22Rv1 (cell line): ENCODE measurements around the gene RTL10.

ENCODE experiments used
- H3K27ac ChIP-seq: fragments of 450-650 bp; 2 replicates; pipeline ENCODE4 v1.5.1; 2017
- CTCF ChIP-seq: fragments of 450-650 bp; IDR thresholded peaks from 2 replicates; pipeline ENCODE4 v1.5.1; 2017; ENCODE audit warnings: mild to moderate bottlenecking
- ZFX ChIP-seq: fragments of 450-650 bp; IDR thresholded peaks from 2 replicates; pipeline ENCODE4 v1.6.1; 2017; ENCODE audit warnings: antibody characterized with exemption, borderline replicate concordance

RTL10 gene

DNA sequence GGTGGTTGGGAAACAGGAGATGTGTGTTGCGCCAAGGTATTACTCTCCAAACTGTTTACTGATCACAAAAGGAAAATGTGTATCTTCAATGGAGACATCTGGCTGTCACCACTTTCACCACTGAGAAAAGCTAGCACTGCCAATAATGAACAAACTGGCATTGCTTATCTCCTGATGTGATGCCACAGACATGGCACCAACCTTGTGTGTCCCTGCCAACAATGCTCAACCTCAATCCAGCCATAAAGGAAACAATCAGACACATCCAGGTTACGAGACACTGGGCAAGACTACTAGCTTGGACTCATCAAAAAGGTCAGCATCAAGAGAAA lies 28.1 kb downstream of the RTL10 start:
- no peak overlapping the region for H3K27ac ChIP-seq
- TF ChIP-seq ZFX (no peak), CTCF (no peak)

- H3K27ac ChIP-seq: no peak overlapping the region
- TF ChIP-seq ZFX: no peak
- TF ChIP-seq CTCF: no peak
Observed at GRCh38 chr22:19825904-19826618, 28.6 kb downstream of the RTL10 start.

GRCh38 chr22:19824926-19825339 lies 29.7 kb downstream of the RTL10 start:
- H3K27ac ChIP-seq: no peak overlapping the region

DNA sequence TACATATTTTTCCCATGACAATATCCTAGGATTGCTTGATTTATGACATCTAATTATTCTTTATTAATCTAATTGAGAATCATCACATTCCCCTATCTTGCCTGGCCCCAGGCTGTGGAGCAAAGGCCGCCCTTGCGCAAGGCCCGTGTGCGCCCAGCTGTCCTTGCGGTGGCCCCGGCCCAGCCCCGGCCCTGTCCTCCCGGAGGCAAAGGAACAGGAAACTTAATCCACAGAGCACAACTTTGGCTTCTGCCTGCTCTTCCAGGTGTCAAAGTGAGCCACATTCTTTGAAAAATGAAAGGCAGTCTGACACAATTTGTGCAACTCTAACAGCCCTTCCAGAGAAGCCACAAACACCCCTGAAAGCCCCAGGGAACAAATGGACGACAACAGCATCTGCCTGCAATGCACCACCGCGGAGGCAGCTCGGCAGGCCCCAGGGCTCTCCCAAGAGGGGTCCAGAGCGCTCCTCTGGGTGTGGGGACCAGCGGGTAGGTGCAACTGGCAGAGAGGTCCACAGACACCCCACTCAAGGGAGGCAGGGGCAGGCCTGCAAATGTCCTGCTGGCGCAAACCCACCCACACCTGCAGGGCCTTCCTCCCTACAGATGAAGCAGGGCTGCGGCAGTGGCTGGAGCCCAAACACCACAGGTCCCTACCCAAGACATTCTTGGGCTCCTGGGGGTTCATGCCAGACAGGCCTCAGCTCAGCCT lies 30.3 kb downstream of the RTL10 start:
- TF ChIP-seq ZFX: no peak
- no peak for TF ChIP-seq CTCF
- H3K27ac ChIP-seq: no peak overlapping the region

More at GRCh38 chr22:19824926-19825339, 29.7 kb downstream of the RTL10 start:
- TF ChIP-seq CTCF (no peak), ZFX (no peak)

- no peak overlapping the region for H3K27ac ChIP-seq
- TF ChIP-seq ZFX (no peak), CTCF (no peak)
Observed at GRCh38 chr22:19823902-19824211, 30.8 kb downstream of the RTL10 start.

DNA sequence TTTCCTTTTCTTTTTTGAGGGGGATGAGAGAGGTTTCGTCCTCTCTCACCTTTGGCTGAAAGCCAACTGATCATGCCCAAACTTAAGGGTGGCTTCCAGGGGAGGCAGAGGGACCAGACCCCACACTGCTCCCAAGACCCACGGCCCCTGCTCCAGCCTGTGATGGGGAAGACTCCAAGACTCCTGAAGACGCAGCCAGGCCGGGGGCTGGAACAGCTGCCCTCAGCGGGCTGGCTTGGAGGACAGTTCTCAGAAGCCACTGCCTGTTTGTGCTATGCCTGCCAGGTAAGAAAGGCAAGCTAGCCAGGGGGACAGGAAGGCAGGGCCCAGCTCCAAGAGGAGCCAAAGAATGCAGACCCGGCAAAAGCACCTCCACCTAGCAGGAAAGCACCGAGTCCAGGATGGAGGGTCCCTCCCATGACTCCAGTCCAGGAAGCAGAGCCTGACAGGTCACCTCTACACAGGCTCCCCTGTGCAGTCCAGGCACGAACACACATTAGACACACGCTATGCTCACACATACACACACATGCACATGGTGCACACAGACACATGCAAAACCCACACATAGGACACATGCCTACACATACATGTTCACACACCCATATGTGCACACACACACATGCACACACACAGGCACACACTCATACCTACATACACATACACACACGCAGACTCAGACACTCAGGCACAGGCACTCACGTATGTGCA lies 31.3 kb downstream of the RTL10 start:
- no peak overlapping the region for H3K27ac ChIP-seq
- TF ChIP-seq ZFX (no peak), CTCF (no peak)
